22Rv1 (cell line): ENCODE measurements around the gene TMEM174.
A peak's percentile ranks its signal among the peaks of the same experiment; 100 is the strongest.

Experiments used
- H3K27ac ChIP-seq: fragments of 450-650 bp; 2 replicates; pipeline ENCODE4 v1.5.1; 2017
- ZFX ChIP-seq: fragments of 450-650 bp; IDR thresholded peaks from 2 replicates; pipeline ENCODE4 v1.6.1; 2017; ENCODE audit warnings: antibody characterized with exemption, borderline replicate concordance
- TF ChIP-seq, protein P1 (sequence below): fragments of 450-650 bp; IDR thresholded peaks from 2 replicates; pipeline ENCODE4 v1.5.1; 2017; ENCODE audit warnings: mild to moderate bottlenecking

Gene TMEM174

GRCh38 chr5:73140801-73141200, 32.2 kb upstream of the TMEM174 start:
- TF ChIP-seq, protein P1, sequence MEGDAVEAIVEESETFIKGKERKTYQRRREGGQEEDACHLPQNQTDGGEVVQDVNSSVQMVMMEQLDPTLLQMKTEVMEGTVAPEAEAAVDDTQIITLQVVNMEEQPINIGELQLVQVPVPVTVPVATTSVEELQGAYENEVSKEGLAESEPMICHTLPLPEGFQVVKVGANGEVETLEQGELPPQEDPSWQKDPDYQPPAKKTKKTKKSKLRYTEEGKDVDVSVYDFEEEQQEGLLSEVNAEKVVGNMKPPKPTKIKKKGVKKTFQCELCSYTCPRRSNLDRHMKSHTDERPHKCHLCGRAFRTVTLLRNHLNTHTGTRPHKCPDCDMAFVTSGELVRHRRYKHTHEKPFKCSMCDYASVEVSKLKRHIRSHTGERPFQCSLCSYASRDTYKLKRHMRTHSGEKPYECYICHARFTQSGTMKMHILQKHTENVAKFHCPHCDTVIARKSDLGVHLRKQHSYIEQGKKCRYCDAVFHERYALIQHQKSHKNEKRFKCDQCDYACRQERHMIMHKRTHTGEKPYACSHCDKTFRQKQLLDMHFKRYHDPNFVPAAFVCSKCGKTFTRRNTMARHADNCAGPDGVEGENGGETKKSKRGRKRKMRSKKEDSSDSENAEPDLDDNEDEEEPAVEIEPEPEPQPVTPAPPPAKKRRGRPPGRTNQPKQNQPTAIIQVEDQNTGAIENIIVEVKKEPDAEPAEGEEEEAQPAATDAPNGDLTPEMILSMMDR: no peak
- TF ChIP-seq ZFX: no peak
- no peak overlapping the region for H3K27ac ChIP-seq

DNA sequence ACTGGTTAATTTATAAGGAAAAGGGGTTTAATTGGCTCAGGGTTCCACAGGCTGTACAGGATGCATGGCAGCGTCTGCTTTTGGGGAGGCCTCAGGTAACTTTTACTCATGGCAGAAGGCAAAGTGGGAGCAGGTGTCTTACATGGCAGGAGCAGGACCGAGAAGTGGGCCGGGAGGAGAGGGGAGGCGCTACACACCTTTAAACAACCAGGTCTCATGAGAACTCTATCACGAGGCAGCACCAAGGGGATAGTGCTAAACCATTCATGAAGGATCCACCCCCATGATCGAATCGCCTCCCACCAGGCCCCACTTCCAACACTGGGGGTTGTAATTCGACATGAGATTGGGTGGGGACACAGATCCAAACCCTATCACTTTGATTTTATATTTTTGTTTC, 31.0 kb upstream of the TMEM174 start:
- H3K27ac ChIP-seq: no peak overlapping the region
- TF ChIP-seq ZFX: no peak
- TF ChIP-seq, protein P1: no peak

DNA sequence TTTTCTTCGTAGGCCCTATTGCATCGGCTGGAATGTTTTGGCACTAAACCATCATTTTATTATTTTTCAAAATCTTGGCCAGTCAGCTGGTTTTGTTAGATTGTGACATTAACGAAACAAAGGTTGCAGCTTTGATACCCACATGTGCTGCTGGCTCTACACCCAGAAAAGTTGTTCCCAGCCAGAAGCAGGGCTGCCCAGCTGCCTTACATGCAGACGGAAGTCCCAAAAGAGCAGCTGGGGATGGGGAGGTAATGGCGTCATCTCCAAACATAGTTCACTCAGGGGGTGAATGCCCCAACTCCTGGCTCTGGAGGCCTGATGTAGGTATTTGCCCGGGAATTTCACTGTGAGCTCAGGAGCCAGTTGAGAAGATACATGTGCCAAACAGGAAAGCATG, 29.3 kb upstream of the TMEM174 start:
- no peak overlapping the region for H3K27ac ChIP-seq
- no peak for TF ChIP-seq ZFX
- TF ChIP-seq, protein P1: no peak

DNA sequence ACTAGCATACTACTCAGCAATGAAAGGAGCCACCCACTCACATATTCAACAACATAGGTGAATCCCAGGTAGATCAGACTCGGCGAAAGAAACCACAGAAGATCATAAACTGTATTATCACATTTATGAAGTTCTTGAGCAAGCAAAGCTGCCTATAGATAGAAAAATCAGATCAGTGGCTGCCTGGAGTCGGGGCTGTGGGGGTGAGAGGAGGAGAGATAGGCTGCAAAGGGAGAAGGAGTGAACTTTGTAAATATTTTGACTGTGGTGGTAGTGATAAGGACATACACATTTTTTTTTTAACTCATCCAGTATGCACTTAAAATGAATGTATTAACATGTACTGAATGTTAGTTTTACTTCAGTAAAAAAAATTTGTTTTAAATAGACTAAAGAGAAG, 23.5 kb upstream of the TMEM174 start:
- TF ChIP-seq, protein P1: no peak
- no peak for TF ChIP-seq ZFX
- no peak overlapping the region for H3K27ac ChIP-seq

- TF ChIP-seq, protein P1: no peak
- no peak for TF ChIP-seq ZFX
- no peak overlapping the region for H3K27ac ChIP-seq
Observed at GRCh38 chr5:73150876-73151275, 22.1 kb upstream of the TMEM174 start.

DNA sequence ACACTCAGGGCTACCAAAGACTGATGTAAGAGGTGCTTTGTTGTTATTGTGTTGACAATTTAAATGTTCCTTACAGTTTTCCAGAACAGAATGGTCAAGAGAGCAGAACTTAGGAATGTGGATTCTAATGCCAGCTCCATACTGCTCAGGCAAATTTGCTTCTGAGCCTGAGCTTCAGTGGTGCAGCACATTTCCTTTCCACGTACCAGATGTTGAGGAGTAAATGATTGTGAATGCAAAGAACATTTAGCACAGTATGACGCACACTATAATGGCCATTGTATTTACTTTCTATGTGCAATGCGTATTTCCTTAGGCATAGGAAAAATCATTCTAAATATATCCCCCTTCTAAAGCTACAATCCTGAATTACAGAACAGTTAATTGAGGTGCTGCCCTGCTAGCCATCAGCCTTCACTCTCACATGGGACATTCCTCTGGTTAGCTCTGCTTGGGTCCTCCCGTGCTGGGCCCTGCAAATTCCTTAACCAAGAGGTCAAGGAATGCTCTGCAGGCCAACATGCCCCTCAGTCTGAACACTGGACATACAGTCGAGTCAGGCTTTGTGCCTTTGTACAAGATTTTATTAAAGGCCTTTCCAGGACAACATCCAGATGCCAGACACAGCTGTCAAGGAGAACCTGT, 21.1 kb upstream of the TMEM174 start:
- TF ChIP-seq, protein P1: no peak
- TF ChIP-seq ZFX: no peak
- peak overlapping the region; percentile 48; the same call in 1 of the 2 replicates for H3K27ac ChIP-seq
